ENCODE measurements around the gene ERMP1.
A peak's percentile ranks its signal among the peaks of the same experiment; 100 is the strongest.
"Not testable (repeated sequence)": the region's sequence is repeated elsewhere in the genome, so short reads cannot be mapped to it uniquely, and the experiment has no call there.

ERMP1 gene

GRCh38 chr9:5832538-5833529, at the start of gene ERMP1:
TSS of gene ERMP1 (minus strand) at chr9:5833117. CDS start at chr9:5833027, 90 bp downstream.
- peak; percentile 78 for DNase-seq (ENCODE audit: low spot score)

GRCh38 chr9:5882244-5883012, 49.5 kb upstream of the ERMP1 start:
- not testable (repeated sequence) for DNase-seq (ENCODE audit: low spot score)

GRCh38 chr9:5879419-5880181, 46.7 kb upstream of the ERMP1 start:
- no peak for DNase-seq (ENCODE audit: low spot score)

GRCh38 chr9:5876711-5877110, 43.8 kb upstream of the ERMP1 start:
- no peak for DNase-seq (ENCODE audit: low spot score)

- no peak for DNase-seq (ENCODE audit: low spot score)
Measured at GRCh38 chr9:5876026-5876425, 43.1 kb upstream of the ERMP1 start.

GRCh38 chr9:5874048-5874447, 41.1 kb upstream of the ERMP1 start:
- DNase-seq (ENCODE audit: low spot score): no peak

- no peak for DNase-seq (ENCODE audit: low spot score)
Measured at GRCh38 chr9:5873439-5873838, 40.5 kb upstream of the ERMP1 start.

GRCh38 chr9:5872511-5872910, 39.6 kb upstream of the ERMP1 start:
- DNase-seq (ENCODE audit: low spot score): no peak

GRCh38 chr9:5871785-5872184, 38.9 kb upstream of the ERMP1 start:
- DNase-seq (ENCODE audit: low spot score): no peak

- peak; percentile 18 for DNase-seq (ENCODE audit: low spot score)
Measured at GRCh38 chr9:5870691-5871090, 37.8 kb upstream of the ERMP1 start.

GRCh38 chr9:5870020-5870339, 37.1 kb upstream of the ERMP1 start:
- DNase-seq (ENCODE audit: low spot score): no peak

GRCh38 chr9:5869315-5870019, 36.5 kb upstream of the ERMP1 start:
- DNase-seq (ENCODE audit: low spot score): peak; percentile 13

- DNase-seq (ENCODE audit: low spot score): no peak
Measured at GRCh38 chr9:5868235-5868634, 35.3 kb upstream of the ERMP1 start.

- no peak for DNase-seq (ENCODE audit: low spot score)
Measured at GRCh38 chr9:5866685-5867084, 33.8 kb upstream of the ERMP1 start.

- DNase-seq (ENCODE audit: low spot score): no peak
Measured at GRCh38 chr9:5866272-5866671, 33.4 kb upstream of the ERMP1 start.

GRCh38 chr9:5864446-5864845, 31.5 kb upstream of the ERMP1 start:
- no peak for DNase-seq (ENCODE audit: low spot score)

GRCh38 chr9:5863092-5863746, 30.3 kb upstream of the ERMP1 start:
- DNase-seq (ENCODE audit: low spot score): peak; percentile 12

- no peak for DNase-seq (ENCODE audit: low spot score)
Measured at GRCh38 chr9:5858833-5859232, 25.9 kb upstream of the ERMP1 start.

- no peak for DNase-seq (ENCODE audit: low spot score)
Measured at GRCh38 chr9:5857928-5858327, 25.0 kb upstream of the ERMP1 start.

GRCh38 chr9:5854063-5854790, 21.3 kb upstream of the ERMP1 start:
- DNase-seq (ENCODE audit: low spot score): no peak
